Myocyte (in vitro differentiated cells): ENCODE results near the gene SPAG6. TPM values are rescaled to one million over a fixed set of nuclear protein-coding genes. Genes with fewer than 3 reads are reported as not detected.
"Not testable (repeated sequence)": the region's sequence is repeated elsewhere in the genome, so short reads cannot be mapped to it uniquely, and the experiment has no call there.

Experiments used
- DNase-seq: peaks from one replicate; pipeline ENCODE4 v3.0.0-alpha.2; 2012; ENCODE audit warnings: low read depth
- total RNA-seq: library from RNA; depleted of rRNA; stranded (reverse); fragments of >200 nt; gene quantifications from 2 replicates; pipeline ENCODE4 v1.2.3, GENCODE V29; 2014

The SPAG6 gene
- total RNA-seq, 1 donor from 2014 or later, result not detected

DNA sequence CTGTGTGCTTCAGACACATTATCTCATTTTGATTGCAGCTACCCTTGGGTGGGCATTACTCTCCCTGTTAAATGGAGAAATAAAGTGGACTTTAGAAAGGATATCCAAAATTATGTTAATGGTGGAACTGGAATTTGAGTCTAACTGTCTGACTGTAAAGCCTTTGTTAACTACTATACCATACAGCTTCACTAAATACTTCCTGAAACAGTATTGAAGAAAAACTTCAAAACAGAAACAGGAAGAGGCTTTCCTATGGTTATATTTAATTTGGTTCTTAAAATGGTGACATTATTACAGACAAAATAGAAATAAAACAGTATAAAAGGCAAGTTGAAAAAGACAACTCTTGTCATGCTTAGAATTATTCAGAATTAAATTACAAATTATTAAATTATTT, 25.0 kb downstream of the SPAG6 start:
- no peak for DNase-seq

DNA sequence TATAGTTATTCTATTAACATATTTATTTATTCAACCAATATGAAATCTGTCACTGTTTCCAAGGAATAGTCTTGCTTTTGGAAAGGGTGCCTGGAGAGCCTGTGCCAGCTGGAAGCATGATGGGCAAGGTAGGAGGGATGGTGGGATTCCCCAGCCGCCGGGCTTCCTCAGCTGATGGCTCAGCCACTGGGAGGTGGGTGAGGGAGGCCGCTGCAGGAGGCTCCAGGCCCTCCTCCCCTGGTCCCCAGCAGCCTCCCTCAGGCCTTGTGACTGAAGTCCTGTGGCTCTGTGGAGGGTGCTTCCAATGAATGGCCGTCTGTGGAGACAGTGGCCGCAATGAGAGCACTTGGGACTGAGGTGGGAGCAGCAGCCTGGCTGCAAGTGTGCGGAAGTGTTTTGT, 27.0 kb downstream of the SPAG6 start:
- DNase-seq, result no peak

GRCh38 chr10:22372917-22373316, 27.6 kb downstream of the SPAG6 start:
- DNase-seq, result no peak

- no peak for DNase-seq
These were observed 29.3 kb downstream of the SPAG6 start for GRCh38 chr10:22374489-22375126.

- no peak for DNase-seq
These were observed 33.8 kb downstream of the SPAG6 start for GRCh38 chr10:22379059-22379458.

GRCh38 chr10:22381262-22381661, 36.0 kb downstream of the SPAG6 start:
- DNase-seq, result no peak

DNA sequence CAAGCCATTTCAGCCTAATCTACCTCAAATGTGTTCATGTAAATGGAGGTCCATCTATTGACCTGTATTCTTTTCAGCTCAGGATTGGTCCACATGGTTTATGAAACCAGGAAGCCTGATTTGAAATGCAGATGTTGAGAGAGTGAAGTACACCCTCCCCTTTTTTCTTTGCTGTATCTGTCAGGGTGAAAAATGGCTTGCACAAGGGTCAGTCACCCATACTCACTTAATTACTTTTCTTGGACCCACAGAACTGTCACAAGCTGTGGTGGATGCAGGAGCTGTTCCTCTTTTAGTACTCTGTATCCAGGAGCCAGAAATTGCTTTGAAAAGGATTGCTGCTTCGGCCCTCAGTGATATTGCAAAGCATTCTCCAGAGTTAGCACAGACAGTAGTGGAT, 41.2 kb downstream of the SPAG6 start:
- DNase-seq, result no peak

GRCh38 chr10:22389856-22390589, 44.7 kb downstream of the SPAG6 start:
- DNase-seq, result no peak

DNA sequence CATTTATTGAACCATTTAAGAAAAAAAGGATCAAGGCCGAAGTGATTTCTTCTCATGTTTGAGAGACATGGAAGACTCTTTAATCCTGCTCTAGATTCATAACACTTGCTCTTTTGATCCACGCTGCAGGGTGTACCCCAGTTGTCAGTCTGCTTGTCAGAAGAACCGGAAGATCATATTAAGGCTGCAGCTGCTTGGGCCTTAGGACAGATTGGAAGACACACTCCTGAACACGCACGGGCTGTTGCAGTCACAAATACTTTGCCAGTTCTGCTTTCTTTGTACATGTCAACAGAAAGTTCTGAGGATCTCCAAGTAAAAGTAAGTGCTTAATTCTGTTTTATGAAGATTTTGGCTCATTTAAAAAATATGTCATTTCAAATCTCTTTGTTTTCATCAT, 46.3 kb downstream of the SPAG6 start:
- DNase-seq, result peak; percentile 4

GRCh38 chr10:22396195-22396594, 50.9 kb downstream of the SPAG6 start:
- not testable (repeated sequence) for DNase-seq

DNA sequence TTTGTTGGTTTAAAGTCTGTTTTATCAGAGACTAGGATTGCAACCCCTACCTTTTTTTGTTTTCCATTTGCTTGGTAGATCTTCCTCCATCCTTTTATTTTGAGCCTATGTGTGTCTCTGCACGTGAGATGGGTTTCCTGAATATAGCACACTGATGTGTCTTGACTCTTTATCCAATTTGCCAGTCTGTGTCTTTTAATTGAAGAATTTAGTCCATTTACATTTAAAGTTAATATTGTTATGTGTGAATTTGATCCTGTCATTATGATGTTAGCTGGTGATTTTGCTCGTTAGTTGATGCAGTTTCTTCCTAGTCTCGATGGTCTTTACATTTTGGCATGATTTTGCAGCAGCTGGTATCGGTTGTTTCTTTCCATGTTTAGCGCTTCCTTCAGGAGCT, 61.6 kb downstream of the SPAG6 start:
- DNase-seq, result not testable (repeated sequence)

DNA sequence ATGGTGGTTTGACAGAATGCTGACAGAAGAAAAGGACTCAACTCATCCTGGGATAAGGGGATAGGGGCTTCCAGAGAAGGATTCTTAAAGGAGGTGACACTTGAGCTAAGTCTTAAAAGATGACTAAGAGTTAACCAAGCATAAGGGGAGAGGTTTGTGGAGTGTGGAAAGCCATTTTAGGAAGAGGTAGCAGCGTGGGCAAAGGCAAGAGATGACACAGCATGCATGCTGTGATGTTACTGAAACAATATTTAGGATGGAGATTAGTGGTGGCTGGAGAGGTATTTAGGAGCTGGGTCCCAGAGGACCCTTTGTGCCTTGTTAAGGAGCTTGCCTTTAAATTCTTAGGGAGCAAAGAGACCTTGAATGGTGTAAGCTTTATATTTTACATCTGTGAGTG, 65.1 kb downstream of the SPAG6 start:
- no peak for DNase-seq

DNA sequence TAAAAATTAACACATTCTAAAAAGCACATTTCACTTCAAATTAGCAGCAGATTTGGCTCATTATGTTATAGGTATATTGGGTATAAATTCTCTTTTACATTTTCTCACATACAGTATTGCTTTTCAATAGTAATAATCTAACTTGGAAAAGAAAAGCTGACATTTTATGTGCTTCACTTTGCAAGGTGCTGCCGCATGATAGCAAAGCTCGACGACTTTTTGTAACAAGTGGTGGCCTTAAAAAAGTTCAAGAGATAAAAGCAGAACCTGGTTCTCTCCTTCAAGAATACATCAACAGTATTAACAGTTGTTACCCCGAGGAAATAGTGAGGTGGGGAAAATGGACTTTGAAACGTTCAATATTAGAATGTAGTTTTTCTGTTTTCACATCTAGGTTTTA, 65.5 kb downstream of the SPAG6 start:
- DNase-seq, result no peak

DNA sequence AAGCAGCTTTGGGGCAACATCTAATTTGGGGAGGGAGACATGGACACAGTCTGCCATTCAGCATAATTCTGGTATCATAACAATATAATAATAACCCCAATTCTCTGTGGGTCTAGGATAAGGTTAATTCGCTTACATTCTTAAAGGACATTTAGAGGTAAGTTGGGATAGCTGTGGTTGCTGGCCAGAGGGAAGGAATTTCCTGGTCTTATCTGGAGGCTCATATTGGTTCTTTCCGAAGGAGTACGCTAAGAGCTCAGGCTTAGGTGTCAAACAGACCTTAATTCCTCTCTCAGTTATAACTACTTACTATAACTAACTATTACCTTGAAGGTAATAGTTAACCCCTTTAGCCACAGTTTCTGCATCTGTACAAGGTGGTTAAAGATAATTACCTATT, 68.8 kb downstream of the SPAG6 start:
- DNase-seq, result no peak

DNA sequence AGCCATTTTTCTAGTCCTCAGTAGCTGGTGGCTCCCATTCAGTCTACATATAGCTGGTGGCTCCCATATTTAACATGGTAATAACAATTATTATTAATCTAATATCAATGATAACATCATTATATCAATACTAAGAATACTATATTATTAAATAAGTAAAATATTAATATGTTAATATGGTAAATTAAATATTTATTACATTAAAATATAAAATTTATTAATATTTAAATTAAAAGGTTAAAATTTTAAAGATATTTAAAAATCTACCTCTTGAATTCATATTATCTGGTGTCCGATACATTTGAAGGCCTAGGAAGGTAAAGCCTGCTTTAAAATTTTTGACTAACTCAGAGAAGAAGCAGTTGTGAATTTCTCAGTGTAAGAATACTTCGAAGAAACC, 69.8 kb downstream of the SPAG6 start:
- no peak for DNase-seq

- no peak for DNase-seq
These were observed 72.5 kb downstream of the SPAG6 start for GRCh38 chr10:22417736-22418268.

- peak; percentile 36 for DNase-seq
These were observed 75.7 kb downstream of the SPAG6 start for GRCh38 chr10:22420787-22421517.

DNA sequence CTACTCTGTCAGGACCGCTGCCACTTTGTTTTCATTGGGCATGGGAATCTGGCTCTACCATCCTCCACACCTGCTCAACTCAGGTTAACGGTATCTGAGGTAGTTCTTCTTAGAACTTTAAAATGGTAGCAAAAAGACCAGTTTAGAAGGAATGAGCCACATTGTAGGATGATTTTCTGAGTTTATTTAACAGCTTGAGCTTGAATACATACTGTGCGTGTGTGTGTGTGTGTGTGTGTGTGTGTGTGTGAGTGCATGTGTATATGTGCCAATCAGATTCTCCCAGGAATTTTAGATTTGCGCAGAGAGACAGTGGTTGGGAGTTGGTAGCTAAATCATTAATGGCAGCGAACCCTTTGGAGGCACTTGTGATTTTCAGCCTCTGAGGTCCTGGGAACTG, 81.4 kb downstream of the SPAG6 start:
- DNase-seq, result no peak

DNA sequence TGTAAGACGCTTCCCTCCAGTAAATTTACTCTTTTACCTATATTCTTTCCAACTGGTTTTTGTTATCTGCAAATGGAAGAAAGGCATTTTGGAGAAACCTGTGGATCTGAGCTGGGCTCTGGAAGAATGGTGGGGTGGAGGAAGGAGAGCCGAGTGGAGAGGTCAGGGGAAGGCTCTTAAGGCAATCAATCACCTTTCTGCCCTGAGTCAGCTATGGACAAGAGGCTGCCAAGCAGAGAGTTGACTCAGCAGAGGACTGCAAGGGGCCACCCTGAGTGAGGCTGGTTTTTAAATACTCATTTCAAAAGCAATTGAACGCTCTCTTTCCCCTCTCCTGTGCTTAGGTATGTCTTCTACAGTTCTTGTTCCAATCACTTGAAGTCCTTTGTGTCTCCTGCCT, 81.8 kb downstream of the SPAG6 start:
- no peak for DNase-seq

DNA sequence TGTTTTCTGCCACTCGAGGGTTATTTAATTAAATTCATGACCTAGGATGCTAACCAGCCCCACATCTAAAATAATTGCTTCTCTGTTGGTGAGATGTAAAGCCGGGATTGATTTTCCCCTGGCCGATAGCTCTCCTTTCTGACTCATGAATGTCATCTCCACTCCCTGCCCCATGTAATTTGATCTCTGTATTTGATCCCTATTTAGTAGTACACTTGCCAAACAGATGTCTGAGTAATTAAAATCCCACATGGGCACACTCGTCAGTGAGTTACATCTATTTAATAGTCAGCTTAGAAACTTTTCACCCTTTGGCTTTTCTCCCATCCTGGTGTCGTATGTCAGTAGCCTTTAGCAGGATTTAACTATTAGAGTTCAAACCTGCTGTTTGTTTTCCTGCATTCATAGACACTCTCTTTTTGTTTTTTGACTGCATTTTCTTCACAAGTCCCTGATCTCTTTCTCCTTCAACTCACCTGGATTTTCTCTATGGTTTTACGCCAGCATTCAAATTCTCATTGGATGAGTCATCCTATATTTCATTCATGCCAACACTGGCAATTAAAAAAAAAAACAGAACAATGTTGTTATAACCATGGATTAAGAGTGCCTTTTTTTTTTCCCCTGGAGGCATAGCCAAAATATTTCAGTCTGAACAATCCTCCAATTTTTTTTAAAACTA, 82.7 kb downstream of the SPAG6 start:
- peak; percentile 94 for DNase-seq

GRCh38 chr10:22429146-22429545, 83.8 kb downstream of the SPAG6 start:
- DNase-seq, result no peak

DNA sequence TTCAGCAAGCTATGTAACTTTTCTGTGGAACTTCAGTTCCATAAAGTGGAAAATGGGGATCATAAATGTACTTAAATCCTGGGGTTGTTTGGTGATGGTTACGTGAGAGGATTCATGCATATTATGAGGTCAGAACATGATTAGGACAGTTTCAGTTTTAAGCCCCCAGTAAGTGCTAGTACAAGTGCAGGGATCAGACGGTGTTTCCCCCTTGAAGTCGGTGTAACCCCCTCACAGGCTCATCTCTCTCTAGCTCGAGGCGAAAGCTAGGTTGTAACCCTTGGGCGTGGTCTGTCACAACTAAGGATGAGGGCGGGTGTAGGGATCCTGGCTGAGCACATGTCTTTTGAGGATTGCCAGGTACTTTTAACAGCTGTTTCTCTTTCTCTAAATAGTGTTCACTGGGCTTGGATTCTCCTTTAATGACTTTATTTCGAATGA, 84.7 kb downstream of the SPAG6 start:
- DNase-seq, result no peak
